ENCODE results near the gene TTLL12.

DNA sequence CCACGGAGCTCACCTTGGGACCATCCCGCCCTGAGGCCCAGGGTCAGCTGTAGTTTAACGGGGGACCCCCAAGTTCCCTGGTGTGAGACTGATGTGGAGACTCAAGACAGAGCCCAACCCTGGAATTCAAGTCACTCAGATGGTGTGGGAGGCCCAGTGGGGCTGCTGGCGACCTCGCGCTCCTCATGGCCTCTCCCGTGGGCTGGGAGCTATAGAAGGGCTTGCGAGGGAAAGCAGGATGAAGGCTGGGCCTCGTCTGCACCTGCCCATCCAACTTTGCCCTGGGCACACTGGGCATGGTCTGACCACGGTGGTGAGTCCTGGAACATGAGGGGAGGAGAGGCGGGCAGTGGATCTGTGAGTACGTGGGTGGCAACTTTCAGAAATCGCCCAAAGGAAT, 13.6 kb upstream of the TTLL12 start:
- TF ChIP-seq CEBPB (IDR thresholded peaks at IDR 0.05; ENCODE audit: low read depth) (no peak), CTCF (IDR thresholded peaks at IDR 0.05 in 2 of 3, conservative IDR thresholded peaks at IDR 0.05 in 1 of 3; ENCODE audit: borderline replicate concordance in 1 of 3, insufficient read depth in 1 of 3, low read depth in 2 of 3, low read length in 2 of 3) (no peak), POLR2A (IDR thresholded peaks at IDR 0.05; ENCODE audit: borderline replicate concordance, extremely low read depth, insufficient read depth, insufficient read length) (no peak), POLR2AphosphoS5 (IDR thresholded peaks at IDR 0.05; ENCODE audit: low read depth, low read length) (no peak), EZH2phosphoT487 (IDR thresholded peaks at IDR 0.05; ENCODE audit: borderline replicate concordance) (no peak), ZBTB33 (IDR thresholded peaks at IDR 0.05; ENCODE audit: extremely low read depth, insufficient replicate concordance, low read length) (no peak), YY1 (IDR thresholded peaks at IDR 0.05; ENCODE audit: extremely low read depth, insufficient replicate concordance, low read depth, low read length) (no peak), FOSL1 (IDR thresholded peaks at IDR 0.05; ENCODE audit: low read depth) (no peak), ATF3 (IDR thresholded peaks at IDR 0.05) (no peak), EZH2 (IDR thresholded peaks at IDR 0.05) (no peak), SIN3A (IDR thresholded peaks at IDR 0.05; ENCODE audit: low read depth) (no peak), SP1 (IDR thresholded peaks at IDR 0.05; ENCODE audit: low read depth) (no peak)

Measured in HCT116 (cell line).